A673 (cell line): Measurements from ENCODE around the gene PRR14L.

ENCODE experiments used
- CTCF ChIP-seq: fragments of 300-800, 200-600 bp; sonication (generic); conservative IDR thresholded peaks from 2 replicates; pipeline ENCODE4 v1.5.1; 2017; ENCODE audit warnings: low read depth, mild to moderate bottlenecking, antibody characterized with exemption, low read length, moderate library complexity, mixed read lengths
- EZH2 ChIP-seq: fragments of 200-600 bp; sonication (generic); IDR thresholded peaks from 2 replicates; pipeline ENCODE4 v1.6.1; 2017; ENCODE audit warnings: borderline replicate concordance, low read depth, mild to moderate bottlenecking, mixed read lengths, antibody characterized with exemption, low read length; ENCODE audit not compliant: poor library complexity, severe bottlenecking

GRCh38 chr22:31637891-31638618, 111.9 kb downstream of the PRR14L start:
- TF ChIP-seq CTCF, result no peak
- TF ChIP-seq EZH2, result no peak
